Omental fat pad (tissue), 4 donors: ENCODE measurements around the gene PPIE. TPM values are rescaled to one million over a fixed set of nuclear protein-coding genes. Genes with fewer than 3 reads are reported as not detected.

Experiments used
- ATAC-seq: fragments of 150-250 bp; one replicate; pipeline ENCODE4 v1.9.1; 2016; ENCODE audit warnings: mild to moderate bottlenecking, moderate library complexity; ENCODE audit not compliant: low FRiP score
- DNase-seq: peaks from one replicate; pipeline ENCODE4 v3.0.0-alpha.2; 2019; ENCODE audit warnings: low spot score
- total RNA-seq, 4 donors: library from RNA; depleted of rRNA; stranded (reverse); fragments of >200 nt; gene quantifications; one replicate each; pipeline ENCODE4 v1.1.0, GENCODE V29; 2016
- TF ChIP-seq, protein P1 (sequence below), 3 donors: fragments of 450-650 bp; IDR thresholded peaks; one replicate each; pipeline ENCODE4 v1.5.1; 2016 to 2017; ENCODE audit warnings: antibody characterized with exemption in 3 of 3, mild to moderate bottlenecking in 3 of 3, moderate library complexity in 2 of 3

The PPIE gene
- 10 to 100 TPM; 22.7 to 39.6 (median 27.8) TPM for total RNA-seq

DNA sequence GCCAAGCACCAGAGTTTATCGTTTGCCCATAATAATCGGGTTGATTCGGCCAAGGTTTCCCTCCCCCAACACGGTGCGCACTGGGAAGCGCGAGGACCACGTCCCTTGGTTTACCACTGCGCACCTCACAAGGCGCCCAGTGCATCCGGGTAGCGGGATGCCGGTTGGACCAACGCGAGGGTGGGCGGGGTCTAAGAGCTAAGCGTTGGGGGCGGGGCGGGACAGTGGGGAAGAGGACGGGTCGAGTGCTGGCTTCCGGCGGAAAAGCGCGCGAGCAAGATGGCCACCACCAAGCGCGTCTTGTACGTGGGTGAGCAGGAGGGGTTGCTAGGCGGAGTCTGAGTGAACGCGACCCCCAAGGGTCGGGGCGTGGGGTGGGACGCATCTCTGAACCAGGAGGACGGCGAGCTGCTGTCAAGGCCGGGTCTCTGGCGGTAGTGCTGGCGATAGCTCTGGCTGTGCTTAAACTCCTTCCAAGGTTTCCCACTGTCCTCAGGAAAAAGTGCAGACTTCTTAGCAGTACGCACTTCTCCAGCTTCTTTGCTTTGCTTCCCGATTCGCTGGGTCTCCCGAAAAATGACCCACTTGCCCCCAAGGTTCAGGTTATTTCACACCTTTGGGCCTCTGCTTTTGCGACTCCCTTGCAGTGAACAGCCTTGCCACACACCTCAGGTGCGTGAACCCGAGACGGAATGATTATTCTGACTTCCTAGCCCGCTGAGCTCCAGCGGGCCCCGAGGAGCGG lies at the start of gene PPIE:
PPIE (plus strand) TSS at position 261 of the 745 bp plus-strand sequence; CDS start at position 280, 19 bp downstream.
- peak; percentile 93 for DNase-seq
- TF ChIP-seq, protein P1, sequence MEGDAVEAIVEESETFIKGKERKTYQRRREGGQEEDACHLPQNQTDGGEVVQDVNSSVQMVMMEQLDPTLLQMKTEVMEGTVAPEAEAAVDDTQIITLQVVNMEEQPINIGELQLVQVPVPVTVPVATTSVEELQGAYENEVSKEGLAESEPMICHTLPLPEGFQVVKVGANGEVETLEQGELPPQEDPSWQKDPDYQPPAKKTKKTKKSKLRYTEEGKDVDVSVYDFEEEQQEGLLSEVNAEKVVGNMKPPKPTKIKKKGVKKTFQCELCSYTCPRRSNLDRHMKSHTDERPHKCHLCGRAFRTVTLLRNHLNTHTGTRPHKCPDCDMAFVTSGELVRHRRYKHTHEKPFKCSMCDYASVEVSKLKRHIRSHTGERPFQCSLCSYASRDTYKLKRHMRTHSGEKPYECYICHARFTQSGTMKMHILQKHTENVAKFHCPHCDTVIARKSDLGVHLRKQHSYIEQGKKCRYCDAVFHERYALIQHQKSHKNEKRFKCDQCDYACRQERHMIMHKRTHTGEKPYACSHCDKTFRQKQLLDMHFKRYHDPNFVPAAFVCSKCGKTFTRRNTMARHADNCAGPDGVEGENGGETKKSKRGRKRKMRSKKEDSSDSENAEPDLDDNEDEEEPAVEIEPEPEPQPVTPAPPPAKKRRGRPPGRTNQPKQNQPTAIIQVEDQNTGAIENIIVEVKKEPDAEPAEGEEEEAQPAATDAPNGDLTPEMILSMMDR (IDR thresholded peaks at IDR 0.05), result no peak
- ATAC-seq, result peak; percentile 92

DNA sequence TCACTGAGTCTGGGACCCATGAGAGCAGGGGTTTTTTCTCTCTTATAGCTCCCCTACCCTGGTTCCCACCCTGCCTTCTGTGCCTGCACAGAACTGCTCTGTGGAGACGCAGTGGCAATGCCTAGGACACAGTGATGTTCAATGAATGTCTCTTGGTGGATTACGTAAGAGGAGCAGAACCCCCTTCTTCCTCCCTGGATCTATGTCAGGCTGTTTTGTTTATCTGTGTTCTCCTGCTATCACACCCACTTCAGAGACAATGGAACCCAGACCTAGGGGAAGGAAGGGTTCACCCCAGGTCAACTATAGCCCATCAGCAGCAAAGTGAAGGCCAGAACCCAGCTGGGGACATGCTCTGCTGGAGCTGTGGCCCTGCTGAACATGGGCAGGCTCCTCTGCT lies 49.5 kb upstream of the PPIE start:
- TF ChIP-seq, protein P1 (IDR thresholded peaks at IDR 0.05), result no peak
- no peak for ATAC-seq
- DNase-seq, result no peak

DNA sequence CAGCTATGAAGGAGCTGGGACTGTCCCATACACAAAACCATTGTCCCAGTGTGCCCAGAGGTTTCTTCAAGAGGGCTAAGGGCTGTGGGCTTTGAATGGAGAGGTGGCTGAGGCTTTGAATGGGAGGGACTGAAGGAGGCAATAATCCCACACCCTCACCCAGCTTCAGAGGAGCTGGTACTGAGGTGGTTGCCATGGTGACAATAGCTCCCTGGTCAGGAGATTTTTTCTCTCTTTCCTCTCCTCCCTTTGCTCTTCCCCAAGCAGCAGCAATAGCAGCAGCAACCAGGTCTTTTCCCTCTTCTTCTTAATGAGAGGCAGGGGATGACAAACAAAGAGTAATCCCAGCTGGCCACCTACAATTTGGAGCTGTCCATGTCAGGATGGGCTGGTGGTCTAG lies 49.0 kb upstream of the PPIE start:
- no peak for ATAC-seq
- TF ChIP-seq, protein P1 (IDR thresholded peaks at IDR 0.05), result no peak
- no peak for DNase-seq

DNA sequence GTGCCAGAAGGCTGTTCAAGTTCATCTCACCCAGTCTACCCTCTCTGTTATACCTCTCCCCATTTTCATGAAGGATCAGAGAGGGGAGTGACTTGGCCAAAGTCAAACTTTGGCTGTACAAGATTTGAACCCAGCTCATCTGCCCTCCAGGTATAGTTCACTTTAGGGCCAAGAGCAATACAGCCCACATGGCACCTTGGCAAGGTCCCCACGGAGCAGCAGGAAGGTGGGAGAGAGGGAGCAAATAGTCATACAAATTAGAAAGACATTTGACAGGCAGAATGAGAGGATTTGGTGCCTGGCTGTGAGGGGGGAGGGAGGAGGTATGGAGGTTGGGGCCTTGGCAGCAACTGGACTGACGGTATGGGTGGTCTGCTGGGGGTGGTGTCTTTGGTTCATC lies 48.5 kb upstream of the PPIE start:
- TF ChIP-seq, protein P1 (IDR thresholded peaks at IDR 0.05), result no peak
- ATAC-seq (no peak), DNase-seq (no peak)

DNA sequence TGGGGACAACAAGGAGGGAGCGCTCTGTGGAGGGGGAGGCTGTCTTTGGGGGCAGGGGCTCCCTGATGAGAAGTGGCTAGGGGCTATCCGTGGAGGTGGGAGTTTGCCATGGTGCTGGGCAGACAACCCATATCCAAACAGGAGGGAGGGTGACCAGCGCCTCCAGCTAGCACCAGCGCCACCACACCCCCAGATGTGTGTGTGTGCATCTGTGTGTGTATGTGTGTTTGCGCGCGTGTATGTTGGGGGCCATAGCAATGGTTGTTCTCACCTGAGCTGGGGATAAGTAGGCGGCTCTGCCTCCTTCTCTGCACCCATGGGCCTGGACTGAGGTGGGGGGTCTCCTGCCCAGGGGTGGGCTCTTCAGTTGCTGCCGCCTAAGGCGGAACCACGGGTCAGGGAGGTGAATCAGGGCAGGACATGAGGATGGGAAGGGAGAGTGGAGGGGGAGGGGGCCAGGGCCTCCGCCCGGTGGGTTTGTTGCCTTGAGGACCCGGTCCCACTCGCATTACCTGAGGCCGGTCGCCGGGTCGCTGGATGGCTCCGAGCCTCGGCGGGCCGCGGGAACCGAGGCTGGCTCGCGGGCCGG lies 47.8 kb upstream of the PPIE start:
- TF ChIP-seq, protein P1 (IDR thresholded peaks at IDR 0.05), result no peak
- ATAC-seq, result peak; percentile 3

DNA sequence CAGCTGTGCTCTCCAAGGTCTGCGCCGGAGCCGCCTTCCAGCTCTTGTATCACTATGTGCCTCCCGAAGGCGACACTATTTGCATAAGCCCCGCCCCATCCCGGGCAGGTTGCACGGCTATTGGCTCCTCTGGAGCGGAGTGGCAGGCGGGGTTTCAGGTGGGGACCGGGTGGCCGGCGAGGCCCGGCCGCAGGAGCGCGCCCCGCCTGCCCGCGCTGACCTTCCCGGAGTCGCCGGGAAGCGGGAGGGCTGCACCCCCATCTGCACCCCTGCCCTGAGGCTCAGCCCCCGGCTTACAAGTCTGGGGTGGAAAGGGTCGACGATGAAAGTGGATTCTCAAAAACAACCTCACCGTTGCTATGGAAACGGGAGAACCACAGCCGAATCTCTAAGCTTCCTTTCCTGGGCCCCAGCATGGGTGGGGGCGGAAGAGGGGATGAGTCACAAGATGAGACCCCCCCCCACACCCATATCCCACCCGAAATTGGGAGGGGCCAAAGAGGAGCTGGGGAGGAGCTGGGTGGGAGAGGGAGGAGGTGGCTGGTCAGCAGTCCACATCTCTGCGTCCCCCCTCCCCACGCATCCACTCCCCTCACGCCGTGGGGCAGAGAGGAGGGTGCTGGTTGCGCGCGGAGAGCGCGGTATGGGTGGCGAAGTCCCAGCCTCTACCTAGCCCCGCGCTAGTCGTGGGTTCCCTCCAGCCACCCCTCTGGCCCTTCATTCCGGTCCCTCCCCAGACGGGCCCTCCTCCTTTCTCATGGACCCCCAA lies 47.1 kb upstream of the PPIE start, which contains the start of gene HPCAL4:
HPCAL4 (minus strand) TSS at position 51 of the 769 bp plus-strand sequence. CDS start 6,830 bp downstream, outside the sequence.
- TF ChIP-seq, protein P1 (IDR thresholded peaks at IDR 0.05), result no peak
- ATAC-seq, result peak; percentile 75
- DNase-seq, result peak; percentile 61

More for the DNA sequence above, 47.8 kb upstream of the PPIE start:
- DNase-seq, result no peak
